Measurements from ENCODE around the gene SYNPR. TPM values are rescaled to one million over a fixed set of nuclear protein-coding genes. Genes with fewer than 3 reads are reported as not detected.

The SYNPR gene
- total and polyA plus RNA-seq, 7 donors, result 0.16 to 1.4 (median 0.32) TPM; not detected in 2

DNA sequence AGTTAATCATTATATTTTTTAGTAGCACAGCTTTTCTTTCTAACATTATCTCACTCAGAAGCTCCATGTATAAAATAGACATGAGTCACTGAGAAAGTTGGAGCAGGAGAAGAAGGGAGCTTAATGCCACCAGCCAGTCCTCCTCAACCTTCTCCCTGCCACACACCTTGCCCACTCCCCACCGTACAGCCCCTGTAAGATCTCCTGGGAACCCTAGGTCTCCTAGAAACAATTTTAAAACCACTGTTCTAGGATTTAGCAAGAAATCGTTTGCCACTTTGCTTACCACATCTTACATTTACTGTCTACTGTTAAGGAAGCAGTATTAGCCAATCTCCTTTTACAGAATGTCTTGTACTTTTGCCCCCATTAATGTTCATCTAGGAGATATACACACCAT, 204.2 kb downstream of the SYNPR start:
- Histone ChIP-seq H3K36me3 (no peaks in the 10 kb centered on the region), H3K27me3 (no peaks in the 10 kb centered on the region), H3K4me1 (no peaks in the 10 kb centered on the region), H3K4me3 (no peak overlapping the region), H3K9me3 (no peaks in the 10 kb centered on the region), H3K27ac (no peak overlapping the region)
- TF ChIP-seq POLR2AphosphoS5 (IDR thresholded peaks at IDR 0.05) (no peak), CTCF (IDR thresholded peaks at IDR 0.05) (no peak), POLR2A (IDR thresholded peaks at IDR 0.05) (no peak), EP300 (IDR thresholded peaks at IDR 0.05) (no peak)
- 66 to 71% methylated on average over 2 of the region's 2 CpGs for WGBS, 2 donors
- intact Hi-C loops (cut with DNase I), result no loop called here
- no peak for DNase-seq

- DNase-seq, result no peak
- H3K27me3 ChIP-seq, result no peaks in the 10 kb centered on the region
- no peak overlapping the region for H3K27ac ChIP-seq
- H3K4me1 ChIP-seq, result no peaks in the 10 kb centered on the region
- intact Hi-C loops (cut with DNase I), result no loop called here
- H3K36me3 ChIP-seq, result no peaks in the 10 kb centered on the region
- WGBS, 2 donors, result 10 to 51% methylated on average over 2 of the region's 2 CpGs
- TF ChIP-seq CTCF (IDR thresholded peaks at IDR 0.05) (no peak), EP300 (IDR thresholded peaks at IDR 0.05) (no peak), POLR2A (IDR thresholded peaks at IDR 0.05) (no peak), POLR2AphosphoS5 (IDR thresholded peaks at IDR 0.05) (no peak)
- H3K4me3 ChIP-seq, result no peak overlapping the region
- no peaks in the 10 kb centered on the region for H3K9me3 ChIP-seq
Observed at GRCh38 chr3:63492464-63492863, 214.4 kb downstream of the SYNPR start.

DNA sequence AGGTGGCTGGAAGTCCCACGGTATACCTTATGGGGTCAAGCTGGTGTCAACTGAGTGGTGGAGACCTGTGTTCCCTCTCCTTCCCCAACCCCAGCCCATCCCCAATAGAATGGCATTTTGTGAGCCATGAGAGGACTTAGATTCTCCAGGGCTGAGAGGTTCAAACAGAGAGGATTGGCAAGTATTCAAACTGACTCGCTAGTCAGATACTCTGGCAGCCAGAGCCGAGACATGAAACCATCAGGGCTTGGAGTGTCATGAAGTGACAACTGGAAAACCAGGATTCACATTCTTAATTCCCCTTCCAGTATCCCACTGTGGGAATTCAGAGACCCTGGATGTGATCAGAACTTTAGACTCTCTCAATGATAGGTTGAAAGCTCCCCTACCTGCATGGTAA, 215.0 kb downstream of the SYNPR start:
- intact Hi-C loops (cut with DNase I), result no loop called here
- TF ChIP-seq POLR2A (IDR thresholded peaks at IDR 0.05), result no peak
- H3K4me3 ChIP-seq, result no peak overlapping the region
- H3K36me3 ChIP-seq, result no peaks in the 10 kb centered on the region
- no peaks in the 10 kb centered on the region for H3K27me3 ChIP-seq
- no peaks in the 10 kb centered on the region for H3K4me1 ChIP-seq
- 91 to 93% methylated on average over 3 of the region's 3 CpGs for WGBS, 2 donors
- no peaks in the 10 kb centered on the region for H3K9me3 ChIP-seq
- H3K27ac ChIP-seq, result no peak overlapping the region
- no peak for DNase-seq

DNA sequence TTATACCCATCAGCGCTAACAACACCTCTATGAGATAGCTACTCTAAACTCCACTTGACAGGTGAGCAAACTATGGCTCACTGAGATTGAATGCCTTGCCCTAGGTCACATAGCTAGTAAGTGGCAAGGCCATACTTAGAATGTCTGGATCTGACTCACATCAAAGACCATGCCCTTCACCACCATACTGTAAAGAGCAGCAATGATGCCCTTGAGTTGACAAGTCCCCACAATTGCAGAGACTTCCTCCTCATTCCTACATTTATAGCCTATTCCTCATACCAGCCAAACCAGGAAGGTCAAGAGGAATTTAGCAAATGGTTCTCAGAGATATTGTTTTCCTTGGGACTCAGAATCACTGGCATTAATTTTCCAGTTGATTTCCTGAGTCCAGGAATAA, 216.5 kb downstream of the SYNPR start:
- Histone ChIP-seq H3K4me1 (no peaks in the 10 kb centered on the region), H3K4me3 (no peak overlapping the region), H3K27me3 (no peaks in the 10 kb centered on the region), H3K36me3 (no peaks in the 10 kb centered on the region), H3K27ac (no peak overlapping the region), H3K9me3 (no peaks in the 10 kb centered on the region)
- no peak for DNase-seq
- intact Hi-C loops (cut with DNase I), result no loop called here
- 100% methylated on average over 1 of the region's 1 CpG for WGBS, 2 donors
- TF ChIP-seq POLR2A (IDR thresholded peaks at IDR 0.05) (no peak), CTCF (IDR thresholded peaks at IDR 0.05) (no peak)

- intact Hi-C loops (cut with DNase I), result no loop called here
- Histone ChIP-seq H3K4me3 (no peak overlapping the region), H3K27me3 (no peaks in the 10 kb centered on the region), H3K36me3 (no peaks in the 10 kb centered on the region), H3K9me3 (no peaks in the 10 kb centered on the region), H3K27ac (no peak overlapping the region), H3K4me1 (no peaks in the 10 kb centered on the region)
- no peak for TF ChIP-seq CTCF (IDR thresholded peaks at IDR 0.05)
- TF ChIP-seq EP300 (IDR thresholded peaks at IDR 0.05), result no peak
- TF ChIP-seq POLR2A (IDR thresholded peaks at IDR 0.05), result no peak
- no peak for TF ChIP-seq POLR2AphosphoS5 (IDR thresholded peaks at IDR 0.05)
- DNase-seq, result no peak
- WGBS, 2 donors, result 82 to 95% methylated on average over 2 of the region's 2 CpGs
Observed at GRCh38 chr3:63497641-63498040, 219.5 kb downstream of the SYNPR start.
